Hindlimb muscle (tissue), 1 donor: Measurements from ENCODE around the gene LGALS3BP. TPM values are rescaled to one million over a fixed set of nuclear protein-coding genes. Genes with fewer than 3 reads are reported as not detected.
A peak's percentile ranks its signal among the peaks of the same experiment; 100 is the strongest.

ENCODE experiments used
- DNase-seq: peaks from one replicate; pipeline ENCODE4 v3.0.0-alpha.2; 2013
- polyA plus RNA-seq: library from polyadenylated mRNA; unstranded; fragments of 120-200 nt; gene quantifications from one replicate; pipeline ENCODE4 v1.2.1, GENCODE V29; 2013; ENCODE audit not compliant: insufficient read length

The LGALS3BP gene
- polyA plus RNA-seq, 1 donor, result 67.9 TPM

DNA sequence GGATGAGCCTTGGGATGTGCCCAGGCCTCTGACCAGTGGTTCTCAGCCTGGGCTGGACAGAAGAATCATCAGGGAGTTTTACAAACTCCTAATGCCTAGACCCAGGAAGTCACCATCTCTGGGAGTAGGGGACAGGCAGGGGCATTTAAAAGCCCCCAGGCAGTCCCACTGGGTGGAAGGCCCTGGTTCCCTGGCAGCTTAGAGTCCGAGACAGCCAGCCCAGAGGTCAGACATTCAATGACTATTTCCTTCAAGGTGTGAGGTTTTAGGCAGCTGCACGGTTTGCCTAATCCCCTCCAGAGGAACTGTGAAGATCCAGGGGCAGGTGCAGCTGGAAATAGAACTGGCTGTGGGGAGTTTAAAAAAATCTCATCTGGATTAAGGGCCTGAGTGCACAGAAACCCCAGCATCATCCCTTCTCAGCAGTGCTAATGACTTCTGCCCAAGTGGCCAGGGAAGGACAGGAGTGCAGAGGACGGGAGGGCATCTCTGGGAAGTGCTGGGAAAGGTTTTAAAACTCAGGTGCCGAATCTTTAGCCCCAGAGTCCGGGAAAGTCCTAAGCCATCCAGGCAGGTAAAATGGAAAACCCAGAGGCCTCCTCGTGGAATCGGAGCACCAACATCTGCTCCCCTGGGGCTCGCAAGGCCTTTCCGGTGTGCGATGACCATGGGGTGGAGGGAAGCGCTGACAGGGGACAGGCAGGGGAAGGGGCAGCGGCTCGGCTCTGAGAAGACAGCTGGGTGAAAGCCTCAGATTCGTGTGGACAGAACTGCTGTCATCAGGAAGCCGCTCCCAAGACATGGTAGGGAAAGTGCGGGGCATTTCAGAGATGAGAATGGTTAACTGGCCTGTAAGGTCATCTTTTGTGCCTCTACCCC is 1.5 kb upstream of the LGALS3BP start:
- DNase-seq, result no peak

DNA sequence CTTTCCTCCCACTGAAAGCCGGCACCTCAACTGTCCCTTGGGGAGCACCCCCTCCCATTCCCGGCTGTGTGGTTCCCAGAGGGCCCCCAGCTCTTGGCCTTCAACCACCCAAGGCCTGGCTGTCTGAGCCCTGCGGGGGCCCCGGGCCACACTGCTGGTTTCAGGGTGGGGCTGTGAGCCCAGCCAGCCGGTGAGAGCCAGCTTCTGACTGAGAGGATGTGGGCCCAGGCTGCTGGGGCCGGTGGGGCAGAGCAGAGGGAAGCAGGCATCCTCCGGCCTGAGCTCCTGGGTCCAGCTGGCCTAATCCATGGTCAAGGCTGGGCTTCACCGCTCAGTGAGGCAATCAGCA is 875 bp upstream of the LGALS3BP start:
- DNase-seq, result no peak

DNA sequence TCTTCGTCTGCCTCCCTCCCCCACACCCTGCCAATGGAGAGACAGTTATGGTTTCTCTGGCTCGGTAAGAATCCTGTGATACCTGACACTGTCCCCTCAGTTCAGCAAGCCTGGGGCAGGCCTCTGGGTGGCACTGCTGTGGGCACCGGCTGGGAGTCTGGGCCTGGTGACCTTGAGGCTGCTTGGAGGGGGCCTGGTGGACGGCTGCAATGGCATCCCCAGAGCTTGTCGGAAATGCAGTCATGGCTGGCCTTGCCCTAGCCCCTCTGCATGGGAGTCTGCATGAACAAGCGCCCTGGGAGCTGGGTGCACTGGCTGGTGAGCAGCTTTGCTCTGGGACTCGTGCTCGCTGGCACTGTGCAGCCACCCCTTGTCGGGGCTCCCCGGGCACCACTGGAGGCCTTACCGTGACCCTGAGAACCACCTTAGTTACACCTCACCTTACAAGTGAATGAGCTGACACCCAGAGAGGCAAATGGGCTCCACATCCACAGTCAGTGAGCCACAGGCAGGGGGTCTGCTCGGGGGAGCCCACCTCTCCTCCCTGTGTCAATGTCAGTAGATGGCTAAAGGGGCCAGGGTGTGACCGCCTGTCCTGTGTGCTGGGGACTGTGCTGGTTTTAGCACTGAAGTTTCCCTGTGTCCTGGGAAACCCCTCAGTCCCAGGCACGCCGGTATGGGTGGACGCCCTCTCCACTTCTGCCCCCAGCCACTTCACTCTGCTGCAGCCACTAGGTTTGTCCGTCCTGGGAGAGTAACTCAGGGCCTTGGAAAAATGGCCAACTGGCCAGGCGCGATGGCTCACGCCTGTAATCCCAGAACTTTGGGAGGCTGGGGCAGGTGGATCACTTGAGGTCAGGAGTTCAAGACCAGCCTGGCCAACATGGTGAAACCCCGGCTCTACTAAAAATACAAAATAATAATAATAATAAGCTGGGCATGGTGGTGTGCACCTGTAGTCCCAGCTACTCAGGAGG is 1.4 kb downstream of the LGALS3BP start:
- DNase-seq, result no peak

DNA sequence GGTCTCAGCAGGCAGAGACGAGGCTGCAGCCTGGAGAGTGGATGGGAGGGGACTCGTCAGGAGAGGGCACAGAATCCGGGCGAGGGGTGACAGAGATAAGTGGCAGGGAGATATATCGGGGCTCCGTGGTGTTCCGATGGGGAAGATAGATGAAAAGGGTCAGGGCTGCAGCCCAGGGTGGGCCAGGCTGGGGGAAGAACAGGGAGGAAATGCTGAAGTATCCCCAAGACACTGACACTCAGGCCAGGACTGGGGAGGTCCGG is 2.1 kb downstream of the LGALS3BP start:
- DNase-seq, result no peak

DNA sequence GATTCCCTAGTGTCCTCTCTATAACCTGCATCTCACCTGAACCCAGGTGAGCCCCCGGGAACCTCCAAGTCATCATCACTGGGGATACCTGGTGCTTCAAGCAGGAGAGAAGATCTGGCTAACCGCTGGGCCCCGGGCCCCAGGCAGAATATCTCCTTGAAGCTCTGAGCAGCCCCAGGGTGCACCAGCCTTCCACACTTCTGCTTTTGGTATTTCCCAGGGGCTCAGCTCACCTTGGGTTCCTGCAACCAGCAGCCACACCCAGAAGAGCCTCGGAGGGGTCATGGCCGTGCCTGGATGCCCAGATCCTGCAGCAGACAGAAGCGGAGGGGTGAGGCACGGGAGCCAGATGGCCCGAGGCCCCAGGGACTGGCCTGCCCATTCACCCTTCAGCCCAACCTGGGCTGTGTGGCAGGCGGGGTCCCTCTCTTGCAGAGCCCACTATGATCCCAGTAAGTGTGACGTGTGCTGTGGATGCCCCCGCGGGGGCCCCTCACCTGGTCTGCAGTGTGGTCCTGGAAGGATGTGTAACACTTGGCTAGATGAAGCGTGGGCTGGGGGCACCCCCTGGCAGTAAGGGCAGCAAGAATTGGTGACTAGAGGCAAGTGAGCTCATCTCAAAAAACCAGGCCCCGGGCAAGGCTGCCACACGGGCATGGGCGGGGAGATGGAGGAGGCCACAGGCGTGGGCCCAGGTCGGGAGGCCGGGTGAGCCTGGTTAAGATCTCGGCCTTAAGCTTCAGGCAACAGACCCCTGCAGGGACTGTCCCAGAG is 2.6 kb downstream of the LGALS3BP start:
- no peak for DNase-seq

DNA sequence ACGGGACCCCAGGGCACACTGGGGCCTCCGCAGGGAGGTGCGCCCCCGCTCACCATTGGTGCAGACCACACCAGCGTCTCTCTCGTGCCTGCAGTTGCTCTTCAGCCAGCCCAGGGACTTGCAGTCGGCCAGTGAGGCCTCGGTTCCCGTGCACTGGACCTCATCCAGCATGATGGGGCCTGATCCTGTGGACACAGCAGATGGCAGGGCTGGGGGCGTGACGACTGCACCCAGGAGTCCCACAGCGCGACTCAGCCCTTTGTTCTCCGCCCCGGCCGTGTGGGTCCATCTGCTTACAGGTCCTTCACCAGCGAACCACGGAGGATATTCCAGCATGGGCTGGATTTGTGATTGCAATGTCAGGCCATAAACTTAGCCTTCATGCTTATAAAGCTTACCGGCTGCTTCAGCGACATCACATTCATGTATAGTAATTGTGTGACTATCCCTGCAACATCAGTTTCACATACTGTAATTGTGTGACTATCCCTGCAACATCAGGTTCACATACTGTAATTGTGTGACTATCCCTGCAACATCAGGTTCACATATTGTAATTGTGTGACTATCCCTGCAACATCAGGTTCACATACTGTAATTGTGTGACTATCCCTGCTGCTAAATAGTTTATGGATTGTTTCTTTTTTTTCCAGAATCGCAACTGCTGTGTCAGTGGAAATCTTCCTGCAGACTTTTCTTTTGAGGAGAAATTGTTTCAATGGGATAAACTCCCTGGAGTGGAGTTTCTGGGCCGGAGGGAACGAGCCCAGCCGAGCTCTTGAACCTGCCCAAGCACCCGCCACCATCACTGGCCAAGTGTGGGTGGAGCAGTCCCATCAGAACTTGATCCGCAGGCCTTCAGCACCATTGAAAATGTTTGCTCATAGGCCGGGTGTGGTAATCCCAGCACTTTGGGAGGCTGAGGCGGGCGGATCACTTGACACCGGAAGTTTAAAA is 4.8 kb downstream of the LGALS3BP start:
- peak; percentile 82 for DNase-seq

DNA sequence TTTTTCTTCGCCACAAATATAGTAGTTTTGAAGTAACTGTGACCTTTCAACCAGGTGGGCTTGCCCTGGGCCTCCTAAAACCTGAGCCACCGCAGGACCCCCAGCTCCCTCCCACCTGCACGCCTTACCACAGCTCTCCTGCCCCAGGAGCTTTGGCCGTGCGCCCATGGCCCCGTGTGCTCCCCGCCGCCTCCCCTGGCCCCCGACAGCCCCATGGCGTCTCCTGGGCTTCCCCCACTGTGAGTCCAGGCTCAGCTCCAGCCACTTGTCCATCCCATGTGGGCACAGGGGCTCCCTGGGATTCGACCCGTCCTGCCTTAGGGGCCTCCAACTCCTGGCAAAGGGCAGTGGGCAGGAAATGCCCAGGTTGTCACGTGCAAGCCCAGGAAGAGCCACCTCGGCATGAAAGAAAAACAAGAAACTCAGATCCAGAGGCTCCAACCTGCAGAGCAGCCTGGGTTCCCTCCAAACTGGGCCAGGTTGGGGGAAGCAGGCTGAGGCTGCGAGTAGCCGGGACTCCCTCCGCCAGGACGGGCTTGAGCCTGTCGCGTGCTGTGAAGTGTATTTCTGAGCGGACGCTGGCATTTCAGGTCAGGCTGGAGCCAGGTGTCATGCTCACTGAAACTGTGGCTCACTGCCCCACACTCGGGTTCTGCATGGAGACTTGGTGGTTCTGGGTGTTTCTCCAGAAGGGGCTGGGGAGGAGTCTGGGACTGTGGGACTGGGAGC is 5.8 kb downstream of the LGALS3BP start:
- DNase-seq, result no peak

GRCh38 chr17:78973196-78973595 is 6.5 kb downstream of the LGALS3BP start:
- no peak for DNase-seq

- no peak for DNase-seq
These were observed 7.1 kb downstream of the LGALS3BP start for GRCh38 chr17:78972507-78973105.

- DNase-seq, result no peak
These were observed 7.8 kb downstream of the LGALS3BP start for GRCh38 chr17:78971756-78972506.

DNA sequence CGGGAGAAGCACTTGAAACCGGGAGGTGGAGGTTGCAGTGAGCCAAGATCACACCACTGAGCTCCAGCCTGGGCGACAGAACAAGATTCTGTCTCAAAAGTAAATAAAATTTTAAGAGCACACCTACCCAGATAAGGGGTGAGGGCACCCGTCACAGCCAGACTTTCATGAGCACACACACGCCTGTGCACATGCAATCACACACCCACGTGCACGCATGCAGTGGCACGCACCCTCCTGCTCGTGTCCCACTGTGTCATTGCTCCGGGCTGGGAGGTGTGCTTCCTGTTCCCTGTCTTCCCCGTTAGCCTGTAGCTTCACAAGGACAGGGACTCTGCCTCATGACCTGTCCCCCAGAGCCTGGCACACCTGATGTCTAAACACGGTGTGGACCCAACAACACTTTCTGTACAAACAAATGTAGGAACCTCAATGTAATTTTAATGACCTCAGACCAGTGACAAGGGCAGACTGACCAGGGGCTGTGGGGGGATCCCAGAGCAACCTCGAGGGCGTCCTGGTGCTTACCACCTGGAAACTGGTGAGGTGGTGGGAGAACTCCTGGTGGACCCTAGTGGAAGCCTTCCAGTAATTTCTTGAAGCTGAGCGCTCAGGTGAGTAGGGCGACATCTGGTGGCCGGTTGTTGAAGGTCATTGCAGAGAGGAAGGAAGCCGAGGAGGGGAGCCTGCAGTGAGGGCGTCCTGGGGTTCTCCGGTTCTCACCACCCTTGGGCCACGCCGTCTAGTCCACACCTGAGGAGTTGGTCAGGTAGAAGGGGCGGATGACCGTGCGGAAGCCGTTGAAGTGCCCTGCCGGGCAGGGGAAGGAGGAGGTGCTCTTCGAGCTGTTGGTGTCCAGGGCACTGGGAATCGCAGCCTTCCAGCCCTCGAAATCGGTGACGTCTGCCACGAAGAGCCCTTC is 8.6 kb downstream of the LGALS3BP start:
- DNase-seq, result peak; percentile 80

GRCh38 chr17:78969865-78970264 is 9.9 kb downstream of the LGALS3BP start:
- no peak for DNase-seq

- DNase-seq, result no peak
These were observed 11.9 kb downstream of the LGALS3BP start for GRCh38 chr17:78967782-78968362.

DNA sequence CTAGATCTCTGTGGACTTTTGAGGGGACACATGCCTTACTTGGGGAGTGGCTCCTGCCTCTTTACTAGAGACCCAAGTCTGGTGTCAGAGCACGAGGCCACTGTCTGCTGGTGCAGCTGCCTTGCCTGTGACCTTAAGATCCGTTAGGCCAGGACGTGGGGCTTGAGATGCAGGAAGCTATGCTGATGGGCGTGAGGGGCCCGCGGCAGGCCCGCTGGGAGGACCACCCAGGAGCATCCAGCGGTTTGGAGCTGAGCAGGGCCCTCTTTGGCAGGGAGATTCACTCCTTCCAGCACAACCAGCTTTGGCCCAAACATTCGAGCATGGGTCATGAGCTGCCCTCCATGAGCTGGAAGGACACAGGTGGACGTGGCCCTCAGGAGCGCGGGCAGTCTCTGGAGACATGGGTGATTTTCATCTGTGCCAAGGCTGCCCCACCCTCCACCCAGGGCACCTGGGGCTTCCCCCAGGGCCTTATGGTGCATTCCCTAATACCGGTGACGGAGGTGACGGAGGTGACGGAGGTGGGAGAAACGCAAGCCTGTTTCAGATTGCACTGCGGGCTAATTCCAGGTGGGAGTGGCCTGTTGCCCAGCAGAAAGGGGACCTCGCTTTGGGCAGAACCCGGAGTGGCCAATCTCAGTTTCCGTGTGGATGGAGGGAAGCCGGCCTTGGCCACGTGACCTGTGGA is 12.7 kb downstream of the LGALS3BP start:
- DNase-seq, result no peak

DNA sequence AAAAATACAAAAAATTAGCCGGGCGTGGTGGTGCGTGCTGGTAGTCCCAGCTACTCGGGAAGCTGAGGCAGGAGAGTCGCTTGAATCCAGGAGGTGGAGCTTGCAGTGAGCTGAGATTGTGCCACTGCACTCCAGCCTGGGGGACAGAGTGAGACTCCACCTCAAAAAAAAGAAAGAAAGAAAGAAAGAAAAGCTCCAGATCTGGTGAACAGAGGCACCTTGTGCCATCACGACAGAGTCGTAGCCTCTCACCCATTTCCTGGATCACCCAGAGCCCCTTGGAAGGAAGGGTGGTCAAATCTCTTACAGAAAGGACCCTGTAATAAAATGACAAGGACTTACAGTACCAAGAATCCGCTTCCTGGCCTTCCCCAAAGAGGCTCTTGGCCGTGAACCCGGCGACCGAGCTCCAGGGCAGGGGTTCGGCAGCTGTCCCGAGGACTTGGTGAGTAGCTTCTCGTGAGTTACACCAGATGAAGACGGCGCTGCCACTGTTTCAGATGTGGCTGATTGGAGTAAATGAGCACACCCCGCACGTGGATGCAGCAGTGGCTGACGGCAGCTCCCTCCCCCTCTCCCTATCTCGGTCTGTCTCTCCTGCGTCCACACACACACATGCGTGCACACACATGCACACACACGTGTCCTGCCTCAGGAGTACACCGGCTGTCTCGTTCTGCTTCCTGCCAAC is 13.5 kb downstream of the LGALS3BP start:
- no peak for DNase-seq

- no peak for DNase-seq
These were observed 14.2 kb downstream of the LGALS3BP start for GRCh38 chr17:78965491-78965924.

DNA sequence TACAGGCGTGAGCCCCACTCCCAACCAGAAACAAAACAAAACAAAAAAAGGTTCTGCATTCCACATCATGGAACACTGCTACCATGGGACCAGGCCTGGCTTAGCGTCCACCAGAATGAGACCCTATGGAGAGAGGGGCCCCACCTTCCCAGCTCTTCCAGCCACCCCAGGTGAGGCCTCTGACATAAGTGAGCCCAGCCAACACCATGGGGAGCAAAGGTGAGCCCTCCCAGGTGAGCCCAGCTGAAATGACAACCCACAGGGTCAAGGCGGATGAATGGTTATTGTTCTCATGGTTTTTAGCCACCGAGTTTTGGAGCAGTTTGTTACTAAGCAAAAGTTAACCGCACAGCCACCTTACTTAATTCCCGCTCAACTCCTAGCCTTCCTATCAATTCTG is 16.3 kb downstream of the LGALS3BP start:
- DNase-seq, result no peak
